Measurements from ENCODE around the gene SCAMP1.
A peak's percentile ranks its signal among the peaks of the same experiment; 100 is the strongest.

Gene SCAMP1

GRCh38 chr5:78497573-78498533, 137.4 kb downstream of the SCAMP1 start:
- DNase-seq: no peak

- no peak for DNase-seq
Observed at GRCh38 chr5:78499485-78499884, 139.1 kb downstream of the SCAMP1 start.

GRCh38 chr5:78500028-78500427, 139.6 kb downstream of the SCAMP1 start:
- no peak for DNase-seq

GRCh38 chr5:78500871-78501270, 140.5 kb downstream of the SCAMP1 start:
- DNase-seq: no peak

- no peak for DNase-seq
Observed at GRCh38 chr5:78501411-78502352, 141.3 kb downstream of the SCAMP1 start.

- no peak for DNase-seq
Observed at GRCh38 chr5:78503958-78504653, 143.7 kb downstream of the SCAMP1 start.

- DNase-seq: no peak
Observed at GRCh38 chr5:78504704-78505677, 144.6 kb downstream of the SCAMP1 start.

GRCh38 chr5:78505860-78506259, 145.4 kb downstream of the SCAMP1 start:
- DNase-seq: no peak

GRCh38 chr5:78506261-78507024, 146.0 kb downstream of the SCAMP1 start:
- no peak for DNase-seq

- no peak for DNase-seq
Observed at GRCh38 chr5:78507531-78507930, 147.1 kb downstream of the SCAMP1 start.

- DNase-seq: no peak
Observed at GRCh38 chr5:78508186-78508765, 147.9 kb downstream of the SCAMP1 start.

- no peak for DNase-seq
Observed at GRCh38 chr5:78509145-78509865, 148.9 kb downstream of the SCAMP1 start.

- DNase-seq: peak; percentile 16 to 42
Observed at GRCh38 chr5:78509884-78510769, 149.7 kb downstream of the SCAMP1 start.

- peak in 1 of 2 donors; percentile 26 for DNase-seq
Observed at GRCh38 chr5:78511121-78511906, 150.9 kb downstream of the SCAMP1 start.

- DNase-seq: no peak
Observed at GRCh38 chr5:78512435-78512834, 152.0 kb downstream of the SCAMP1 start.

- DNase-seq: no peak
Observed at GRCh38 chr5:78513441-78513840, 153.0 kb downstream of the SCAMP1 start.

GRCh38 chr5:78514427-78515330, 154.3 kb downstream of the SCAMP1 start:
- no peak for DNase-seq
